Measurements from ENCODE around the gene INAFM2. TPM values are rescaled to one million over a fixed set of nuclear protein-coding genes. Genes with fewer than 3 reads are reported as not detected.

Gene INAFM2
- total RNA-seq, 1 donor from 2014 or later, result 9.9 TPM

GRCh38 chr15:40372981-40373380 is 49.5 kb downstream of the INAFM2 start:
- intact Hi-C loops (cut with micrococcal nuclease), result no loop called here

Other genes starting within 250 kb of the INAFM2 start
- gene BMF, start 214.8 kb upstream of the INAFM2 start, total RNA-seq, result 5.3 and 5.5 TPM in 2 replicates
- 74.6 and 86.8 TPM in 2 replicates for gene BUB1B, start 162.6 kb upstream of the INAFM2 start, total RNA-seq
- gene PAK6, start 84.6 kb upstream of the INAFM2 start, total RNA-seq, result 0.43 and 0.64 TPM in 2 replicates
- gene ANKRD63, start 40.6 kb upstream of the INAFM2 start, total RNA-seq, result 0.23 TPM in 1 of 2 replicates, not detected in the other
- gene PLCB2, start 15.8 kb upstream of the INAFM2 start, total RNA-seq, result 177 and 192 TPM in 2 replicates
- 0.66 and 0.86 TPM in 2 replicates for gene CCDC9B, start 17.2 kb downstream of the INAFM2 start, total RNA-seq
- not detected in 2 replicates for gene PHGR1, start 27.3 kb downstream of the INAFM2 start, total RNA-seq
- gene DISP2, start 34.5 kb downstream of the INAFM2 start, total RNA-seq, result 0.32 and 0.52 TPM in 2 replicates
- gene KNSTRN, start 59.0 kb downstream of the INAFM2 start, total RNA-seq, result 52.1 and 53.6 TPM in 2 replicates
- 63.1 and 69.5 TPM in 2 replicates for gene IVD, start 82.1 kb downstream of the INAFM2 start, total RNA-seq
- 29.7 and 31.2 TPM in 2 replicates for gene BAHD1, start 117.3 kb downstream of the INAFM2 start, total RNA-seq
- gene CHST14, start 147.3 kb downstream of the INAFM2 start, total RNA-seq, result 16.5 and 17.4 TPM in 2 replicates
- gene CCDC32, start 241.3 kb downstream of the INAFM2 start, total RNA-seq, result 23.8 and 25.0 TPM in 2 replicates
- 13.5 and 14.2 TPM in 2 replicates for gene RPUSD2, start 245.6 kb downstream of the INAFM2 start, total RNA-seq

Data from T-helper 2 cell treated with Interferon-gamma antibody and Interleukin-4, amounts not matched to agents 100 ng/mL and 5 ng/mL, for 36 hours (primary cell).